Spleen (tissue), 11 donors: ENCODE measurements around the gene ADAMTS19. TPM values are rescaled to one million over a fixed set of nuclear protein-coding genes. Genes with fewer than 3 reads are reported as not detected.
"Not testable (repeated sequence)": the region's sequence is repeated elsewhere in the genome, so short reads cannot be mapped to it uniquely, and the experiment has no call there.

Experiments used
- DNase-seq: peaks from one replicate; pipeline ENCODE4 v3.0.0-alpha.2; 2020
- H3K27ac ChIP-seq, 8 donors: fragments of 200-600 bp; sonication (generic) in 7 of 8; 1 replicate in 4 of 8; 2 replicates in 4 of 8; pipeline versions ENCODE4 v1.5.0 to v1.8.0; 2016 to 2021; ENCODE audit warnings: inconsistent platforms in 4 of 8, mild to moderate bottlenecking in 4 of 8, moderate library complexity in 1 of 8
- H3K27me3 ChIP-seq, 7 donors: fragments of 200-600 bp; sonication (generic) in 6 of 7; replicated peaks in 1 of 7; 1 replicate in 4 of 7; 2 replicates in 3 of 7; pipeline versions ENCODE4 v1.5.0 to v1.8.0; 2016 to 2021; ENCODE audit warnings: inconsistent platforms in 3 of 7, mild to moderate bottlenecking in 1 of 7
- H3K36me3 ChIP-seq, 6 donors: fragments of 200-600 bp; sonication (generic) in 5 of 6; 1 replicate in 4 of 6; 2 replicates in 2 of 6; pipeline versions ENCODE4 v1.5.0 to v1.8.0; 2016 to 2021; ENCODE audit warnings: inconsistent platforms in 2 of 6
- H3K4me1 ChIP-seq, 6 donors: fragments of 200-600 bp; sonication (generic) in 5 of 6; 1 replicate in 3 of 6; 2 replicates in 3 of 6; pipeline versions ENCODE4 v1.5.0 to v1.8.0; 2016 to 2021; ENCODE audit warnings: inconsistent platforms in 3 of 6
- H3K4me3 ChIP-seq, 8 donors: fragments of 200-600 bp; sonication (generic) in 7 of 8; 1 replicate in 4 of 8; 2 replicates in 4 of 8; pipeline versions ENCODE4 v1.5.0 to v1.8.0; 2016 to 2021; ENCODE audit warnings: inconsistent platforms in 4 of 8, mild to moderate bottlenecking in 4 of 8, moderate library complexity in 2 of 8
- H3K9me3 ChIP-seq, 8 donors: fragments of 200-600 bp; sonication (generic) in 7 of 8; 1 replicate in 4 of 8; 2 replicates in 4 of 8; pipeline versions ENCODE4 v1.5.0 to v1.8.0; 2016 to 2021; ENCODE audit warnings: inconsistent platforms in 4 of 8
- POLR2A ChIP-seq, 3 donors: fragments of 450-650 bp; IDR thresholded peaks; one replicate each; pipeline ENCODE4 v1.5.1; 2017; ENCODE audit warnings: antibody characterized with exemption in 3 of 3, mild to moderate bottlenecking in 1 of 3
- POLR2AphosphoS5 ChIP-seq, 3 donors: sonication (generic); formaldehyde crosslinking; IDR thresholded peaks; one replicate each; pipeline ENCODE4 v1.5.1; 2017; ENCODE audit warnings: antibody characterized with exemption in 3 of 3
- WGBS, 5 donors: extraction: QIAGEN DNeasy Blood & Tissue Kit in 3 of 5; methylation state at CpG; one replicate each; pipeline versions ENCODE4 v1.1.5 to v1.1.7; 2013 to 2018; 5-methylcytosine and 5-hydroxymethylcytosine counted together
- intact Hi-C: fragments of 100-400 bp; cut with DNase I; formaldehyde crosslinking; loops from one replicate; pipeline ENCODE4 v1.15.0; 2023; ENCODE audit warnings: low total_unique reads
- polyA plus RNA-seq, 3 donors: library from polyadenylated mRNA; stranded (reverse); fragments of 200-250 nt; gene quantifications; one replicate each; pipeline ENCODE4 v1.2.1, GENCODE V29; 2013
- total RNA-seq, 7 donors: library from RNA; depleted of rRNA in 3 of 7; stranded (reverse); fragments of >200 nt in 3 of 7; fragmentation: NEBNext Ultra II Directional in 4 of 7; extraction: Animal tissue kit (Norgen Biotek cat#: 25700) in 4 of 7; gene quantifications; one replicate each; pipeline versions ENCODE4 v1.1.0 to v1.2.1, GENCODE V29; 2016 to 2021
- TF ChIP-seq, protein P1 (sequence below), 11 experiments: fragments of 200-600 bp in 7 of 11; fragments of 450-650 bp in 4 of 11; sonication (generic) in 4 of 11; IDR thresholded peaks in 8 of 11; conservative IDR thresholded peaks in 3 of 11; 1 replicate in 7 of 11; 2 replicates in 4 of 11; pipeline versions ENCODE4 v1.4.0 to v1.8.0; 2016 to 2021; ENCODE audit warnings: antibody characterized with exemption in 11 of 11, inconsistent platforms in 4 of 11, mild to moderate bottlenecking in 1 of 11
- donor health status: healthy with polysubstance abuse.
- donor health status: DM: no; HTN: no; CAD: no; lungs with moderate emphysema.
- donor health status: DM: no; HTN: no; CAD: no.
- donor health status: Bipolar disorder and iron deficiency.
- donor health status: healthy.
- donor health status: DM: no; HTN: no; CAD: no.
- donor health status: DM: yes; HTN: yes; CAD: no.

The ADAMTS19 gene
- total and polyA plus RNA-seq, 10 donors = 0.02 TPM; not detected in 9

DNA sequence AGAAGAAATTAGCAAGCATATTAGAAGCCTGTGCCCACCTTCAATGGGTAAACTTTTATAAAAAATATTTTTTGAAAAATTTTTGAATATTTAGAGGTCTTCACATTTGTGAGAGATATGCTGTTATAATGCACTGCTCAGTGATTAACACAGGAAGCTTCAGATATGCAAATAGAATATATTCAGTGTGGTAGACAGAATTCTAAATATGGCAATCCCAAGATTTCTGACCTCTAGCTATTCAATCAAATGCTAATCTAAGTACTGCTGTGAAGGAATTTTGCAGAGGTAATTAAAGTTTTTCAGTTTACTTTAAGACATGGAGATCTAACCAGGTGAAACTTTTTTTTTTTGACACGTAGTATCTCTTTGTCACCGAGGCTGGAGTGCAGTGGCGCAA, 103.5 kb downstream of the ADAMTS19 start:
- DNase-seq = no peak
- Histone ChIP-seq H3K27me3 (no peaks in the 10 kb centered on the region), H3K4me1 (no peaks in the 10 kb centered on the region), H3K4me3 (no peak overlapping the region), H3K27ac (no peak overlapping the region), H3K36me3 (no peaks in the 10 kb centered on the region), H3K9me3 (no peaks in the 10 kb centered on the region)
- TF ChIP-seq POLR2A (IDR thresholded peaks at IDR 0.05) = no peak
- no peak for TF ChIP-seq POLR2AphosphoS5 (IDR thresholded peaks at IDR 0.05)
- TF ChIP-seq, protein P1, sequence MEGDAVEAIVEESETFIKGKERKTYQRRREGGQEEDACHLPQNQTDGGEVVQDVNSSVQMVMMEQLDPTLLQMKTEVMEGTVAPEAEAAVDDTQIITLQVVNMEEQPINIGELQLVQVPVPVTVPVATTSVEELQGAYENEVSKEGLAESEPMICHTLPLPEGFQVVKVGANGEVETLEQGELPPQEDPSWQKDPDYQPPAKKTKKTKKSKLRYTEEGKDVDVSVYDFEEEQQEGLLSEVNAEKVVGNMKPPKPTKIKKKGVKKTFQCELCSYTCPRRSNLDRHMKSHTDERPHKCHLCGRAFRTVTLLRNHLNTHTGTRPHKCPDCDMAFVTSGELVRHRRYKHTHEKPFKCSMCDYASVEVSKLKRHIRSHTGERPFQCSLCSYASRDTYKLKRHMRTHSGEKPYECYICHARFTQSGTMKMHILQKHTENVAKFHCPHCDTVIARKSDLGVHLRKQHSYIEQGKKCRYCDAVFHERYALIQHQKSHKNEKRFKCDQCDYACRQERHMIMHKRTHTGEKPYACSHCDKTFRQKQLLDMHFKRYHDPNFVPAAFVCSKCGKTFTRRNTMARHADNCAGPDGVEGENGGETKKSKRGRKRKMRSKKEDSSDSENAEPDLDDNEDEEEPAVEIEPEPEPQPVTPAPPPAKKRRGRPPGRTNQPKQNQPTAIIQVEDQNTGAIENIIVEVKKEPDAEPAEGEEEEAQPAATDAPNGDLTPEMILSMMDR (IDR thresholded peaks at IDR 0.05 in 8 of 11, conservative IDR thresholded peaks at IDR 0.05 in 3 of 11) = no peak
- WGBS, 5 donors = 83 to 93% (median 91%) methylated on average over 3 of the region's 3 CpGs
- intact Hi-C loops = no loop called here

DNA sequence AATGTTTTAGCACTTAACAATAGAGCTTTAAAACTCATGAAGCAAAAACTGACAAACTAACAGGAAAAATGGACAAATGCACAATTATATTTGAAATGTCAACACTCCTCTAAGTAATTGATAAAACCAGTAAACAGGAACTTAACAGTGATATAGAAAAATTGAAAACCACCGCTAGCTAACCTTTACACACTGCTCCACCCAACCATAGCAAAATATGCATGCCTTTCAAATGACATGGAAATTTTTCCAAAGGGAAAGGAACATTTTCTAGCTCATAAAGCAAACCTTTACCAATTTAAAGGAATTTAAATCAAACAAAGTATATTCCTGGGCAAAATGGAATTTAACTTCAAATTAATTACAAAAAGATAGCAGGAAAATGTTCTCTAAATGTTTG, 109.2 kb downstream of the ADAMTS19 start:
- H3K27me3 ChIP-seq = no peaks in the 10 kb centered on the region
- WGBS, 5 donors = 79 to 97% (median 89%) methylated on average over 1 of the region's 1 CpG
- intact Hi-C loops = no loop called here
- no peaks in the 10 kb centered on the region for H3K4me1 ChIP-seq
- no peak overlapping the region for H3K27ac ChIP-seq
- no peak overlapping the region for H3K4me3 ChIP-seq
- TF ChIP-seq, protein P1 (IDR thresholded peaks at IDR 0.05 in 8 of 11, conservative IDR thresholded peaks at IDR 0.05 in 3 of 11) = no peak
- TF ChIP-seq POLR2AphosphoS5 (IDR thresholded peaks at IDR 0.05) (no peak), POLR2A (IDR thresholded peaks at IDR 0.05) (no peak)
- no peak for DNase-seq
- H3K9me3 ChIP-seq = no peaks in the 10 kb centered on the region
- H3K36me3 ChIP-seq = no peaks in the 10 kb centered on the region

DNA sequence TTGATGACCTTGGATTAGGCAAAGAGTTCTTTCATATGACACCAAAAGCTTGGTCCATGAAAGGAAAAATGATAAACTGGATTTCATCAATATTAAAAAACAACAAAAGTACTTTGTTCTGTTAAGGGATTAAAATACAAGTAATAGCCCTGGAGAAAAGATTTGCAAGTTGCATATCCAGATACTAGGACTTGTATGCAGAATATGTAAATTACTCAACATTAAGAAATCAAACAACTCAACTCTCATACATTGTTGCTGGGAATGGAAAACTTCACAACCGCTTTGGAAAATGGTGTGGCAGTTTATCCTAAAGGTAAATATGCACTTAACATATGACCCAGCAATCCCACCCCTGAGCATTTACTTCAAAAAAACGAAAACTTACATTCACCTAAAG, 112.0 kb downstream of the ADAMTS19 start:
- no peaks in the 10 kb centered on the region for H3K4me1 ChIP-seq
- H3K9me3 ChIP-seq = no peaks in the 10 kb centered on the region
- WGBS, 5 donors = 64 to 88% (median 71%) methylated on average over 2 of the region's 2 CpGs
- no peak for DNase-seq
- H3K27me3 ChIP-seq = no peaks in the 10 kb centered on the region
- TF ChIP-seq, protein P1 (IDR thresholded peaks at IDR 0.05 in 8 of 11, conservative IDR thresholded peaks at IDR 0.05 in 3 of 11) = no peak
- TF ChIP-seq POLR2AphosphoS5 (IDR thresholded peaks at IDR 0.05) (no peak), POLR2A (IDR thresholded peaks at IDR 0.05) (no peak)
- no peak overlapping the region for H3K27ac ChIP-seq
- H3K36me3 ChIP-seq = no peaks in the 10 kb centered on the region
- no peak overlapping the region for H3K4me3 ChIP-seq
- intact Hi-C loops = no loop called here

DNA sequence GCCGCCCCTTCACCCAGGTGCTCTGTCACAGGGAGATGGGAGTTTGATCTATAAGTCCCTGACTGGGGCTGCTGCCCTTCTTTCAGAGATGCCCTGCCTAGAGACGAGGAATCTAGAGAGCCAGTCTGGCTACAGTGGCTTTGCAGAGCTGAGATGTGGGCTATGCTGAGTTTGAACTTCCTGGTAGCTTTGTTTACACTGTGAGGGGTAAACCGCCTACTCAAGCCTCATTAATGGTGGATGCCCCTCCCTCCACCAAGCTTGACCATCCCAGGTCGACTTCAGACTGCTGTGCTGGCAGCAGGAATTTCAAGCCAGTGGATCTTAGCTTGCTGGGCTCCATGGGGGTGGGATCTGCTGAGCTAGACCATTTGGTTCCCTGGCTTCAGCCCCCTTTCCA, 124.4 kb downstream of the ADAMTS19 start:
- H3K27ac ChIP-seq, intact Hi-C loops, H3K36me3 ChIP-seq, H3K4me1 ChIP-seq, H3K4me3 ChIP-seq, DNase-seq, H3K27me3 ChIP-seq: not testable (repeated sequence)
- 17 to 49% (median 44%) methylated on average over 1 to 4 of the region's 4 CpGs for WGBS, 5 donors
- peaks cover 0 to 32% (median 4%) of the 10 kb centered on the region in 8 donors for H3K9me3 ChIP-seq
